Heart right ventricle (tissue), 16 donors: Measurements from ENCODE around the gene PEX13. TPM values are rescaled to one million over a fixed set of nuclear protein-coding genes. Genes with fewer than 3 reads are reported as not detected.

Source experiments
- ATAC-seq, 8 donors: fragments of 200-7000 bp; cut with Tn5 transposase; one replicate each; pipeline ENCODE4 v1.9.1; 2020; ENCODE audit warnings: mild to moderate bottlenecking in 8 of 8, moderate library complexity in 8 of 8, moderate number of reproducible peaks in 1 of 8
- DNase-seq, 2 donors: peaks; one replicate each; pipeline ENCODE4 v3.0.0-alpha.2; 2020
- H3K27ac ChIP-seq, 10 donors: fragments of 200-600 bp; sonication (generic) in 2 of 10; one replicate each; pipeline versions ENCODE4 v1.5.0 to v1.8.0; 2020 to 2022; ENCODE audit warnings: mild to moderate bottlenecking in 3 of 10
- H3K27me3 ChIP-seq, 7 donors: fragments of 200-600 bp; one replicate each; pipeline ENCODE4 v1.8.0; 2021 to 2022; ENCODE audit warnings: mild to moderate bottlenecking in 2 of 7
- H3K36me3 ChIP-seq, 9 donors: fragments of 200-600 bp; sonication (generic) in 1 of 9; one replicate each; pipeline versions ENCODE4 v1.5.0 to v1.8.0; 2020 to 2022; ENCODE audit warnings: mild to moderate bottlenecking in 2 of 9
- H3K4me1 ChIP-seq, 9 donors: fragments of 200-600 bp; sonication (generic) in 1 of 9; one replicate each; pipeline versions ENCODE4 v1.5.0 to v1.8.0; 2020 to 2022; ENCODE audit warnings: mild to moderate bottlenecking in 4 of 9
- H3K4me3 ChIP-seq, 10 donors: fragments of 200-600 bp; sonication (generic) in 2 of 10; one replicate each; pipeline versions ENCODE4 v1.5.0 to v1.8.0; 2020 to 2022; ENCODE audit warnings: mild to moderate bottlenecking in 7 of 10, moderate library complexity in 2 of 10
- H3K9me3 ChIP-seq, 11 donors: fragments of 200-600 bp in 10 of 11; sonication (generic) in 2 of 11; one replicate each; pipeline versions ENCODE4 v1.5.0 to v1.8.0; 2013 to 2022; ENCODE audit warnings: mild to moderate bottlenecking in 2 of 11, control low read depth in 1 of 11, moderate library complexity in 1 of 11
- WGBS, 2 donors: extraction: QIAGEN DNeasy Blood & Tissue Kit; methylation state at CpG; one replicate each; pipeline ENCODE4 v1.1.7; 2013; ENCODE audit warnings: inconsistent platforms in 1 of 2; 5-methylcytosine and 5-hydroxymethylcytosine counted together
- intact Hi-C, 10 donors: fragments of 100-400 bp; cut with DNase I; formaldehyde crosslinking; loops; one replicate each; pipeline versions ENCODE4 v1.11.1 to v1.14.2; 2022
- polyA plus RNA-seq, 2 donors: library from polyadenylated mRNA; stranded (reverse); fragments of 200-250 nt; gene quantifications; one replicate each; pipeline ENCODE4 v1.2.3, GENCODE V29; 2013
- total RNA-seq, 10 donors: library from RNA; stranded (reverse); fragmentation: NEBNext Ultra II Directional in 3 of 10; extraction: Animal tissue kit (Norgen Biotek cat#: 25700) in 3 of 10; gene quantifications; one replicate each; pipeline versions ENCODE4 v1.2.1 to v1.2.4, GENCODE V29; 2021 to 2023
- TF ChIP-seq, protein P1 (sequence below), 9 donors: fragments of 200-600 bp; sonication (generic) in 2 of 9; IDR thresholded peaks; one replicate each; pipeline versions ENCODE4 v1.5.0 to v1.8.0; 2021 to 2022; ENCODE audit warnings: antibody characterized with exemption in 9 of 9, mild to moderate bottlenecking in 5 of 9, moderate library complexity in 1 of 9
- donor health status: Arrhythmogenic right ventricular cardiomyopathy.
- donor health status: ischemic (EF 13 %, LVEDD 7.1; RV severe dilation, severe dysfunction).
- donor health status: healthy with polysubstance abuse.
- donor health status: DM: no; HTN: yes; CAD: no.
- donor health status: DM: no; HTN: no; CAD: no.
- donor health status: ischemic (EF 25% LVEDD 6.9; RV normal size, moderate dysfunction).
- donor health status: ischemic (EF 25% LVEDD 5.7; RV mildly dilated, moderate dysfunction).
- donor health status: healthy.
- donor health status: DM: yes; HTN: yes; CAD: no.
- donor health status: Ischemic cardiomyopathy.
- donor health status: ischemic (EF 35%, LVEDD 5.7; RV mildly dilated, moderate dysfunction).
- donor health status: nonischemic (EF 11% LVEDD 7.7; RV severe dilation, severe dysfunction).
- donor health status: DM: yes; HTN: yes; CAD: no.
- donor health status: PGD.
- donor health status: ischemic (EF 29% LVEDD 5.4; RV normal size, mild dysfunction).
- donor health status: nonischemic (EF 23%, LVEDD 6.1; RV moderate dilation, normal function).

PEX13 gene
- total and polyA plus RNA-seq, 12 donors = 11.9 to 27.8 (median 23.9) TPM

DNA sequence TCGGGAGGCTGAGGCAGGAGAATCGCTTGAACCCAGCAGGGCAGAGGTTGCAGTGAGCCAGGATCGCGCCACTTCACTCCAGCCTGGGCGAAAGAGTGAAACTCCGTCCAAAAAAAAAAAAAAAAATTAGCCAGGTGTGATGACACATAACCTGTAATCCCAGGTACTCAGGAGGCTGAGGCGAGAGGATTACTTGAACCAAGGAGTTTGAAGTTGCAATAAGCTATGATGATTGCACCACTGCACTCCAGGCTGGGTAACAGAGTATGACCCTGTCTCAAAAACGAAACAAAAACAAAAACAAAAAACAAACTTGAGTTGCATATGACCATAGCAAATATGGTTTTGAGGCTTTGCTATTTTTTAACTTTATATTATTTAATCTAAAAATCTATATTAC lies 74.0 kb downstream of the PEX13 start:
- WGBS, 2 donors = 96 to 98% methylated on average over 8 of the region's 8 CpGs
- no peaks in the 10 kb centered on the region for H3K9me3 ChIP-seq
- no peak overlapping the region for H3K27ac ChIP-seq
- TF ChIP-seq, protein P1, sequence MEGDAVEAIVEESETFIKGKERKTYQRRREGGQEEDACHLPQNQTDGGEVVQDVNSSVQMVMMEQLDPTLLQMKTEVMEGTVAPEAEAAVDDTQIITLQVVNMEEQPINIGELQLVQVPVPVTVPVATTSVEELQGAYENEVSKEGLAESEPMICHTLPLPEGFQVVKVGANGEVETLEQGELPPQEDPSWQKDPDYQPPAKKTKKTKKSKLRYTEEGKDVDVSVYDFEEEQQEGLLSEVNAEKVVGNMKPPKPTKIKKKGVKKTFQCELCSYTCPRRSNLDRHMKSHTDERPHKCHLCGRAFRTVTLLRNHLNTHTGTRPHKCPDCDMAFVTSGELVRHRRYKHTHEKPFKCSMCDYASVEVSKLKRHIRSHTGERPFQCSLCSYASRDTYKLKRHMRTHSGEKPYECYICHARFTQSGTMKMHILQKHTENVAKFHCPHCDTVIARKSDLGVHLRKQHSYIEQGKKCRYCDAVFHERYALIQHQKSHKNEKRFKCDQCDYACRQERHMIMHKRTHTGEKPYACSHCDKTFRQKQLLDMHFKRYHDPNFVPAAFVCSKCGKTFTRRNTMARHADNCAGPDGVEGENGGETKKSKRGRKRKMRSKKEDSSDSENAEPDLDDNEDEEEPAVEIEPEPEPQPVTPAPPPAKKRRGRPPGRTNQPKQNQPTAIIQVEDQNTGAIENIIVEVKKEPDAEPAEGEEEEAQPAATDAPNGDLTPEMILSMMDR (IDR thresholded peaks at IDR 0.05) = no peak
- DNase-seq (no peak), ATAC-seq (no peak)
- intact Hi-C loops = no loop called here
- no peaks in the 10 kb centered on the region for H3K27me3 ChIP-seq
- H3K4me1 ChIP-seq = no peaks in the 10 kb centered on the region
- H3K4me3 ChIP-seq = no peak overlapping the region
- peaks cover 0 to 75% (median 10%) of the 10 kb centered on the region in 9 donors for H3K36me3 ChIP-seq

DNA sequence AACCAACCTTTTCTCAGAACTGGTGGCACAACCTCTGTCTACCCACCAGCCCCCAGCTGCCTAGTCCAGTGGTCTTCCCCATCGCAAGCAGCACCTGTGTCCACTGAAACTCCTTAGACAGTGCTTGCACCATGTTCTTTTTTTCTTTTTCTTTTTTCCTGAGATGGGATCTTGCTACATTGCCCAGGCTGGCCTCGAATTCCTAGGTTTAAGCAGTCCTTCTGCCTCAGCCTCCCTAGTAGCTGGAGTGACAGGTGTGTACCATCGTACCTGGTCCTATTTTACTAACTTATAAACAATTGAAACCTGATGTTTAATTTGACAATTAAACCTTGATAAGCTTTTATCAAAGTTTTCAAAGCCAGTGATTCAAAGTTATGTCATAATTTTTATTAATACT lies 78.9 kb downstream of the PEX13 start:
- ATAC-seq (no peak), DNase-seq (no peak)
- Histone ChIP-seq H3K9me3 (no peaks in the 10 kb centered on the region), H3K4me3 (no peak overlapping the region), H3K4me1 (no peaks in the 10 kb centered on the region), H3K36me3 (peaks cover 0 to 25% (median 0%) of the 10 kb centered on the region in 9 donors), H3K27me3 (no peaks in the 10 kb centered on the region), H3K27ac (no peak overlapping the region)
- WGBS, 2 donors = 95 to 98% methylated on average over 3 of the region's 3 CpGs
- intact Hi-C loops = no loop called here
- TF ChIP-seq, protein P1 (IDR thresholded peaks at IDR 0.05) = no peak

GRCh38 chr2:61100801-61101200 lies 83.3 kb downstream of the PEX13 start:
- Histone ChIP-seq H3K27me3 (no peaks in the 10 kb centered on the region), H3K9me3 (no peaks in the 10 kb centered on the region), H3K36me3 (peaks cover 0 to 40% (median 15%) of the 10 kb centered on the region in 9 donors), H3K27ac (no peak overlapping the region), H3K4me3 (no peak overlapping the region), H3K4me1 (no peaks in the 10 kb centered on the region)
- intact Hi-C loops = no loop called here
- DNase-seq (no peak), ATAC-seq (no peak)
- 96 to 99% methylated on average over 4 of the region's 4 CpGs for WGBS, 2 donors
- TF ChIP-seq, protein P1 (IDR thresholded peaks at IDR 0.05) = no peak

Other genes with a start within 250 kb of the PEX13 start
- gene REL, start 136.1 kb upstream of the PEX13 start, total RNA-seq = 10 to 100 TPM in 1 of 10 donors, 1 to 10 TPM in 9; 4.5 to 11.7 (median 6.6) TPM
- 1 to 10 TPM in 1 of 2 donors, under 1 TPM in 1; 0.49 to 1.1 TPM for gene REL, start 136.1 kb upstream of the PEX13 start, polyA plus RNA-seq
- gene PUS10, start 535 bp downstream of the PEX13 start, total RNA-seq = 1 to 10 TPM; 3.2 to 5.5 (median 4.7) TPM
- 1 to 10 TPM; 1.5 to 2.9 TPM for gene PUS10, start 535 bp downstream of the PEX13 start, polyA plus RNA-seq
- 1 to 10 TPM; 5.3 to 9.2 (median 6.6) TPM for gene SANBR, start 48.2 kb downstream of the PEX13 start, total RNA-seq
- gene SANBR, start 48.2 kb downstream of the PEX13 start, polyA plus RNA-seq = 10 to 100 TPM in 1 of 2 donors, 1 to 10 TPM in 1; 3.5 to 11.0 TPM
- gene C2orf74, start 144.5 kb downstream of the PEX13 start, total RNA-seq = 10 to 100 TPM; 16.5 to 29.8 (median 24.0) TPM
- 10 to 100 TPM; 20.3 to 39.0 TPM for gene C2orf74, start 144.5 kb downstream of the PEX13 start, polyA plus RNA-seq